ENCODE measurements around the gene AP3M1. TPM values are rescaled to one million over a fixed set of nuclear protein-coding genes. Genes with fewer than 3 reads are reported as not detected.
A peak's percentile ranks its signal among the peaks of the same experiment; 100 is the strongest.

AP3M1 gene
- polyA plus RNA-seq (2013, experiment 1 of 2) = 33.0 TPM
- 33.7 TPM for polyA plus RNA-seq (2013, experiment 2 of 2)

GRCh38 chr10:74150204-74150989 is at the start of gene AP3M1:
Gene AP3M1 (minus strand): TSS chr10:74150828. CDS start chr10:74138379, 12,449 bp downstream.
- Histone ChIP-seq H3K18ac (ENCODE audit: low read depth in 1 of 2, low read length in 2 of 2) (peak within 1 kb of the TSS; percentile 72 to 93), H4K91ac (ENCODE audit: low read length) (peak within 1 kb of the TSS; percentile 91), H2BK120ac (ENCODE audit: low read depth, low read length) (peak within 1 kb of the TSS; percentile 8), H4K8ac (ENCODE audit: low read length) (peak within 1 kb of the TSS; percentile 60), H3K36me3 (ENCODE audit: control insufficient read depth in 1 of 2, insufficient read depth in 2 of 2, low read depth in 1 of 2, low read length in 2 of 2) (peaks cover 0 to 18% of the 10 kb centered on the region in 2 experiments), H3K4me2 (ENCODE audit: low read length, poor library complexity, severe bottlenecking) (peak within 1 kb of the TSS; percentile 98), H3K4ac (ENCODE audit: low read depth in 1 of 2, low read length in 2 of 2) (peak within 1 kb of the TSS; percentile 46 to 87), H3K9ac (ENCODE audit: low read length) (peak within 1 kb of the TSS; percentile 99), H3K4me1 (ENCODE audit: control insufficient read depth, insufficient read depth, low read depth, low read length) (peaks cover 1% of the 10 kb centered on the region), H3K4me3 (ENCODE audit: insufficient read depth in 1 of 2, low read depth in 1 of 2, low read length in 2 of 2) (peak within 1 kb of the TSS; percentile 87 to 97), H3K14ac (ENCODE audit: low read length in 2 of 2) (peak within 1 kb of the TSS in 1 of 2 experiments; percentile 97), H3K27me3 (ENCODE audit: control insufficient read depth in 1 of 2, insufficient read depth in 1 of 2, low read length in 2 of 2) (no peaks in the 10 kb centered on the region), H3K27ac (ENCODE audit: low read length, poor library complexity, severe bottlenecking) (peak within 1 kb of the TSS; percentile 96), H2BK15ac (ENCODE audit: low read depth, poor library complexity, severe bottlenecking) (peak within 1 kb of the TSS; percentile 80), H2BK5ac (ENCODE audit: low read depth, low read length, poor library complexity, severe bottlenecking) (no peak within 1 kb of the TSS), H2AFZ (ENCODE audit: low read depth, low read length) (peak within 1 kb of the TSS; percentile 100), H3K23ac (ENCODE audit: low read length in 2 of 2) (peak within 1 kb of the TSS in 1 of 2 experiments; percentile 56), H2AK5ac (ENCODE audit: low read length, severe bottlenecking) (no peak within 1 kb of the TSS), H2BK12ac (ENCODE audit: low read length in 2 of 2) (peak within 1 kb of the TSS; percentile 56 to 83), H3K9me3 (ENCODE audit: control insufficient read depth, low read length) (no peaks in the 10 kb centered on the region), H3K79me1 (replicated peaks; ENCODE audit: low read length, poor library complexity, severe bottlenecking) (peaks cover 18% of the 10 kb centered on the region)
- no peak for DNase-seq
- WGBS = 0% methylated on average over 28 of the region's 32 CpGs

GRCh38 chr10:74199315-74199714 is 48.7 kb upstream of the AP3M1 start:
- H3K23ac ChIP-seq (ENCODE audit: low read length in 2 of 2) = no peak overlapping the region
- 100% methylated on average over 3 of the region's 4 CpGs for WGBS
- H2BK5ac ChIP-seq (ENCODE audit: low read depth, low read length, poor library complexity, severe bottlenecking) = no peak overlapping the region
- H3K9ac ChIP-seq (ENCODE audit: low read length) = no peak overlapping the region
- H2AK5ac ChIP-seq (ENCODE audit: low read length, severe bottlenecking) = no peak overlapping the region
- no peak overlapping the region for H3K4me3 ChIP-seq (ENCODE audit: insufficient read depth in 1 of 2, low read depth in 1 of 2, low read length in 2 of 2)
- no peak overlapping the region for H3K27ac ChIP-seq (ENCODE audit: low read length, poor library complexity, severe bottlenecking)
- no peak overlapping the region for H3K4me2 ChIP-seq (ENCODE audit: low read length, poor library complexity, severe bottlenecking)
- no peak overlapping the region for H2BK120ac ChIP-seq (ENCODE audit: low read depth, low read length)
- no peak for DNase-seq
- no peak overlapping the region for H2BK12ac ChIP-seq (ENCODE audit: low read length in 2 of 2)
- no peaks in the 10 kb centered on the region for H3K4me1 ChIP-seq (ENCODE audit: control insufficient read depth, insufficient read depth, low read depth, low read length)
- H3K4ac ChIP-seq (ENCODE audit: low read depth in 1 of 2, low read length in 2 of 2) = no peak overlapping the region
- H3K27me3 ChIP-seq (ENCODE audit: control insufficient read depth in 1 of 2, insufficient read depth in 1 of 2, low read length in 2 of 2) = no peaks in the 10 kb centered on the region
- no peak overlapping the region for H3K18ac ChIP-seq (ENCODE audit: low read depth in 1 of 2, low read length in 2 of 2)
- no peak overlapping the region for H3K14ac ChIP-seq (ENCODE audit: low read length in 2 of 2)
- peaks cover 4 to 20% of the 10 kb centered on the region in 2 experiments for H3K36me3 ChIP-seq (ENCODE audit: control insufficient read depth in 1 of 2, insufficient read depth in 2 of 2, low read depth in 1 of 2, low read length in 2 of 2)
- no peak overlapping the region for H2AFZ ChIP-seq (ENCODE audit: low read depth, low read length)
- no peak overlapping the region for H4K91ac ChIP-seq (ENCODE audit: low read length)
- no peak overlapping the region for H4K8ac ChIP-seq (ENCODE audit: low read length)
- no peaks in the 10 kb centered on the region for H3K9me3 ChIP-seq (ENCODE audit: control insufficient read depth, low read length)
- H3K79me1 ChIP-seq (replicated peaks; ENCODE audit: low read length, poor library complexity, severe bottlenecking) = peaks cover 8% of the 10 kb centered on the region
- no peak overlapping the region for H2BK15ac ChIP-seq (ENCODE audit: low read depth, poor library complexity, severe bottlenecking)

GRCh38 chr10:74194999-74195398 is 44.4 kb upstream of the AP3M1 start:
- no peak overlapping the region for H3K4me2 ChIP-seq (ENCODE audit: low read length, poor library complexity, severe bottlenecking)
- no peaks in the 10 kb centered on the region for H3K9me3 ChIP-seq (ENCODE audit: control insufficient read depth, low read length)
- H3K23ac ChIP-seq (ENCODE audit: low read length in 2 of 2) = no peak overlapping the region
- WGBS = no CpG with 5 or more reads among the region's 3 CpGs
- H3K36me3 ChIP-seq (ENCODE audit: control insufficient read depth in 1 of 2, insufficient read depth in 2 of 2, low read depth in 1 of 2, low read length in 2 of 2) = peaks cover 0 to 4% of the 10 kb centered on the region in 2 experiments
- no peak overlapping the region for H3K14ac ChIP-seq (ENCODE audit: low read length in 2 of 2)
- no peak overlapping the region for H3K27ac ChIP-seq (ENCODE audit: low read length, poor library complexity, severe bottlenecking)
- peak overlapping the region; percentile 39 for H3K9ac ChIP-seq (ENCODE audit: low read length)
- no peak for DNase-seq
- H2BK5ac ChIP-seq (ENCODE audit: low read depth, low read length, poor library complexity, severe bottlenecking) = no peak overlapping the region
- no peaks in the 10 kb centered on the region for H3K27me3 ChIP-seq (ENCODE audit: control insufficient read depth in 1 of 2, insufficient read depth in 1 of 2, low read length in 2 of 2)
- no peak overlapping the region for H2AFZ ChIP-seq (ENCODE audit: low read depth, low read length)
- no peak overlapping the region for H2BK12ac ChIP-seq (ENCODE audit: low read length in 2 of 2)
- H2AK5ac ChIP-seq (ENCODE audit: low read length, severe bottlenecking) = no peak overlapping the region
- peaks cover 3% of the 10 kb centered on the region for H3K4me1 ChIP-seq (ENCODE audit: control insufficient read depth, insufficient read depth, low read depth, low read length)
- H3K18ac ChIP-seq (ENCODE audit: low read depth in 1 of 2, low read length in 2 of 2) = no peak overlapping the region
- no peak overlapping the region for H2BK15ac ChIP-seq (ENCODE audit: low read depth, poor library complexity, severe bottlenecking)
- H4K91ac ChIP-seq (ENCODE audit: low read length) = no peak overlapping the region
- H4K8ac ChIP-seq (ENCODE audit: low read length) = no peak overlapping the region
- H3K4ac ChIP-seq (ENCODE audit: low read depth in 1 of 2, low read length in 2 of 2) = no peak overlapping the region
- H3K79me1 ChIP-seq (replicated peaks; ENCODE audit: low read length, poor library complexity, severe bottlenecking) = peaks cover 15% of the 10 kb centered on the region
- no peak overlapping the region for H2BK120ac ChIP-seq (ENCODE audit: low read depth, low read length)
- H3K4me3 ChIP-seq (ENCODE audit: insufficient read depth in 1 of 2, low read depth in 1 of 2, low read length in 2 of 2) = peak overlapping the region in 1 of 2 experiments; percentile 38

- Histone ChIP-seq H3K18ac (ENCODE audit: low read depth in 1 of 2, low read length in 2 of 2) (no peak overlapping the region), H2AK5ac (ENCODE audit: low read length, severe bottlenecking) (no peak overlapping the region), H3K27me3 (ENCODE audit: control insufficient read depth in 1 of 2, insufficient read depth in 1 of 2, low read length in 2 of 2) (no peaks in the 10 kb centered on the region), H2BK12ac (ENCODE audit: low read length in 2 of 2) (no peak overlapping the region), H3K4me2 (ENCODE audit: low read length, poor library complexity, severe bottlenecking) (no peak overlapping the region), H3K9ac (ENCODE audit: low read length) (peak overlapping the region; percentile 39), H4K91ac (ENCODE audit: low read length) (no peak overlapping the region), H3K14ac (ENCODE audit: low read length in 2 of 2) (no peak overlapping the region), H3K79me1 (replicated peaks; ENCODE audit: low read length, poor library complexity, severe bottlenecking) (peaks cover 15% of the 10 kb centered on the region), H4K8ac (ENCODE audit: low read length) (no peak overlapping the region), H2AFZ (ENCODE audit: low read depth, low read length) (no peak overlapping the region), H3K4me1 (ENCODE audit: control insufficient read depth, insufficient read depth, low read depth, low read length) (peaks cover 3% of the 10 kb centered on the region), H3K23ac (ENCODE audit: low read length in 2 of 2) (no peak overlapping the region), H3K27ac (ENCODE audit: low read length, poor library complexity, severe bottlenecking) (no peak overlapping the region), H3K9me3 (ENCODE audit: control insufficient read depth, low read length) (no peaks in the 10 kb centered on the region), H2BK120ac (ENCODE audit: low read depth, low read length) (no peak overlapping the region), H3K4me3 (ENCODE audit: insufficient read depth in 1 of 2, low read depth in 1 of 2, low read length in 2 of 2) (peak overlapping the region in 1 of 2 experiments; percentile 38), H3K36me3 (ENCODE audit: control insufficient read depth in 1 of 2, insufficient read depth in 2 of 2, low read depth in 1 of 2, low read length in 2 of 2) (peaks cover 0 to 4% of the 10 kb centered on the region in 2 experiments), H3K4ac (ENCODE audit: low read depth in 1 of 2, low read length in 2 of 2) (no peak overlapping the region), H2BK5ac (ENCODE audit: low read depth, low read length, poor library complexity, severe bottlenecking) (no peak overlapping the region), H2BK15ac (ENCODE audit: low read depth, poor library complexity, severe bottlenecking) (no peak overlapping the region)
- no peak for DNase-seq
- WGBS = 88% methylated on average over 3 of the region's 3 CpGs
These were observed 43.9 kb upstream of the AP3M1 start for GRCh38 chr10:74194545-74194944.

All from mesenchymal stem cell (in vitro differentiated cells and primary cell).